ENCODE data around the gene ADGRV1.

DNA sequence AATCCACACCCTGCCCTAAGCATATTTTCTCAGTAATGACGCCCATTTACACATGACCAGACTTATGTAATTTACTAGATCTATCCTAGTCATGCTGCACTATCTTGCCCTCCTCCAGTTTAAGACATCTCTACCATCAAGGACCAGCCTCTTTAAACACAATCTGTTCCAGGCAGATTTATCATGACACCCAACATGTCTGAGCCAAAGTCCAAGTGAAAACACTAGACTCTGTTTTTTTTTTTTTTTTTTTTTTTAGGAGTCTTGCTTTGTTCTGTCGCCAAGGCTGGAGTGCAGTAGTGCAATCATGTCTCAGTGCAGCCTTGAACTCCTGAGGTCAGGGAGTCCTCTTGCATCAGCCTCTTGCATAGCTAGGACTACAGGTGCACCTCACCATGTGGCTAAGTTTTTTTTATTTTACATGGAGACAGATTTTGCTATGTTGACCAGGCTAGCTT is 469.9 kb downstream of the ADGRV1 start:
- TF ChIP-seq, protein P1, sequence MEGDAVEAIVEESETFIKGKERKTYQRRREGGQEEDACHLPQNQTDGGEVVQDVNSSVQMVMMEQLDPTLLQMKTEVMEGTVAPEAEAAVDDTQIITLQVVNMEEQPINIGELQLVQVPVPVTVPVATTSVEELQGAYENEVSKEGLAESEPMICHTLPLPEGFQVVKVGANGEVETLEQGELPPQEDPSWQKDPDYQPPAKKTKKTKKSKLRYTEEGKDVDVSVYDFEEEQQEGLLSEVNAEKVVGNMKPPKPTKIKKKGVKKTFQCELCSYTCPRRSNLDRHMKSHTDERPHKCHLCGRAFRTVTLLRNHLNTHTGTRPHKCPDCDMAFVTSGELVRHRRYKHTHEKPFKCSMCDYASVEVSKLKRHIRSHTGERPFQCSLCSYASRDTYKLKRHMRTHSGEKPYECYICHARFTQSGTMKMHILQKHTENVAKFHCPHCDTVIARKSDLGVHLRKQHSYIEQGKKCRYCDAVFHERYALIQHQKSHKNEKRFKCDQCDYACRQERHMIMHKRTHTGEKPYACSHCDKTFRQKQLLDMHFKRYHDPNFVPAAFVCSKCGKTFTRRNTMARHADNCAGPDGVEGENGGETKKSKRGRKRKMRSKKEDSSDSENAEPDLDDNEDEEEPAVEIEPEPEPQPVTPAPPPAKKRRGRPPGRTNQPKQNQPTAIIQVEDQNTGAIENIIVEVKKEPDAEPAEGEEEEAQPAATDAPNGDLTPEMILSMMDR (IDR thresholded peaks at IDR 0.05): no peak
- TF ChIP-seq POLR2AphosphoS5 (IDR thresholded peaks at IDR 0.05) (no peak), POLR2A (IDR thresholded peaks at IDR 0.05) (no peak), EP300 (IDR thresholded peaks at IDR 0.05) (no peak)
